Measurements from ENCODE around the gene INHBE. TPM values are rescaled to one million over a fixed set of nuclear protein-coding genes. Genes with fewer than 3 reads are reported as not detected.
A peak's percentile ranks its signal among the peaks of the same experiment; 100 is the strongest.
"Not testable (repeated sequence)": the region's sequence is repeated elsewhere in the genome, so short reads cannot be mapped to it uniquely, and the experiment has no call there.

INHBE gene
- total RNA-seq, 1 donor from 2014 or later, result not detected

DNA sequence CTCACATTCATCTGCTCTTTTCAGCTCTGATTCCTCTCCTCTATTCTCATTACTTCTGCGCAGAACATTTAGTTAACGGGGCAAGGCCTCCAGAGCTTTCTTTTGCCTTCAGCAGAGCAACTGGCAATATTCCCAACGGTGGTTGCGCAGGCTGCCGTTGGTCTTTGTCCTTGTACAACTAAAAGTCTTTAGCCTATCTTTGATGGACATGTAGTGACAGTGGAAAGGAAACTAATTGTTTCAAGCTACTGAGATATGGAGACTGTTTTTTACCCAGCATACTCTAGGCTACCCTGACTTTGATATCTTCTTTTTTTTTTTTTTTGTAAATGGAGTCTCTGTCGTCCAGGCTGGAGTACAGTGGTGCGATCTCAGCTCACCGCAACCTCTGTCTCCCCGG is 36.9 kb upstream of the INHBE start:
- TF ChIP-seq, protein P1, sequence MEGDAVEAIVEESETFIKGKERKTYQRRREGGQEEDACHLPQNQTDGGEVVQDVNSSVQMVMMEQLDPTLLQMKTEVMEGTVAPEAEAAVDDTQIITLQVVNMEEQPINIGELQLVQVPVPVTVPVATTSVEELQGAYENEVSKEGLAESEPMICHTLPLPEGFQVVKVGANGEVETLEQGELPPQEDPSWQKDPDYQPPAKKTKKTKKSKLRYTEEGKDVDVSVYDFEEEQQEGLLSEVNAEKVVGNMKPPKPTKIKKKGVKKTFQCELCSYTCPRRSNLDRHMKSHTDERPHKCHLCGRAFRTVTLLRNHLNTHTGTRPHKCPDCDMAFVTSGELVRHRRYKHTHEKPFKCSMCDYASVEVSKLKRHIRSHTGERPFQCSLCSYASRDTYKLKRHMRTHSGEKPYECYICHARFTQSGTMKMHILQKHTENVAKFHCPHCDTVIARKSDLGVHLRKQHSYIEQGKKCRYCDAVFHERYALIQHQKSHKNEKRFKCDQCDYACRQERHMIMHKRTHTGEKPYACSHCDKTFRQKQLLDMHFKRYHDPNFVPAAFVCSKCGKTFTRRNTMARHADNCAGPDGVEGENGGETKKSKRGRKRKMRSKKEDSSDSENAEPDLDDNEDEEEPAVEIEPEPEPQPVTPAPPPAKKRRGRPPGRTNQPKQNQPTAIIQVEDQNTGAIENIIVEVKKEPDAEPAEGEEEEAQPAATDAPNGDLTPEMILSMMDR (IDR thresholded peaks at IDR 0.05; ENCODE audit: borderline replicate concordance), result no peak
- H3K27ac ChIP-seq (replicated peaks), result peak overlapping the region; percentile 40
- no peaks in the 10 kb centered on the region for H3K27me3 ChIP-seq (ENCODE audit: low read depth)
- H3K9me3 ChIP-seq (replicated peaks), result no peaks in the 10 kb centered on the region
- peaks cover 9% of the 10 kb centered on the region for H3K36me3 ChIP-seq
- no peak overlapping the region for H3K4me3 ChIP-seq
- intact Hi-C loops (cut with micrococcal nuclease), result loop anchor here (2.0 kb wide), 1 partner anchor 27 kb away; no protein-coding TSS in a partner anchor
- no peak for DNase-seq
- peaks cover 32% of the 10 kb centered on the region for H3K4me1 ChIP-seq

DNA sequence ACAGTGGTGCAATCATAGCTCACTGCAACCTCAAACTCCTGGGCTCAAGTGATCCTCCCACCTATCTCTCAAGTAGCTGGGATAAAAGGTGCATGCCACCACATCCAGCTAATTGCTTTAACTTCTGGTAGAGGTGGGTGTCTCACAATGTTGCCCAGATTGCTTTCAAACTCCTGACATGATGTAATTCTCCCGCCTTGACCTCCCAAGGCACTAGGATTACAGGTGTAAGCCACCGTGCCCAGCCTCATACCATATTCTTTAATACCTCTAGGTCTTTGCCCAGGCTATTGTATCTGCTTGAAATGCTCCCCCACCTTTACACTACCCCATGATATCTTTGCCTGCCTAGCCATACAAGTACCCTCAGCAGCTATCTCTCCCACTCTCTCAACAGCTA is 35.6 kb upstream of the INHBE start:
- Histone ChIP-seq H3K4me3 (no peak overlapping the region), H3K27me3 (ENCODE audit: low read depth) (no peaks in the 10 kb centered on the region), H3K36me3 (peaks cover 9% of the 10 kb centered on the region), H3K4me1 (peaks cover 32% of the 10 kb centered on the region), H3K9me3 (replicated peaks) (no peaks in the 10 kb centered on the region), H3K27ac (replicated peaks) (no peak overlapping the region)
- intact Hi-C loops (cut with micrococcal nuclease), result loop anchor here (2.0 kb wide), 1 partner anchor 29 kb away; no protein-coding TSS in a partner anchor
- DNase-seq, result no peak
- TF ChIP-seq, protein P1 (IDR thresholded peaks at IDR 0.05; ENCODE audit: borderline replicate concordance), result no peak

DNA sequence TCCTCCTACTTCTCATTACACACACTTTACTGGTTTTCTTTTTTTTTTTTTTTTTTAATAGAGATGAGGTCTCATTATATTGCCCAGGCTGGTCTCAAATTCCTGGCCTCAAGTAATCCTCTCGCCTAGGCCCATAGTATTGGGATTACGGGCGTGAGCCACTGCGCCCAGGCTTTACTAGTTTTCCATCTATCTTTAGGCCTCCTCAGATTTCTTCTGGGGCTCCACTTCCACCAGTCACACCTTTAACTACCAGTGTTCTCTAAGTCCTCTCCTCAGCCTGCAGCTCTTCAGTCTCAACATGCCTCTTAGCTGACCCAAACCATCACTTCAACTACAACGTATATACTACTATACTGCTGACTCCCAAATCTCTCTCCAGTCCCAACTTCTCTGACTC is 34.6 kb upstream of the INHBE start:
- Histone ChIP-seq H3K4me3 (no peak overlapping the region), H3K27me3 (ENCODE audit: low read depth) (no peaks in the 10 kb centered on the region), H3K4me1 (peaks cover 25% of the 10 kb centered on the region), H3K27ac (replicated peaks) (no peak overlapping the region), H3K9me3 (replicated peaks) (no peaks in the 10 kb centered on the region), H3K36me3 (peaks cover 10% of the 10 kb centered on the region)
- DNase-seq, result no peak
- intact Hi-C loops (cut with micrococcal nuclease), result no loop called here
- TF ChIP-seq, protein P1 (IDR thresholded peaks at IDR 0.05; ENCODE audit: borderline replicate concordance), result no peak

DNA sequence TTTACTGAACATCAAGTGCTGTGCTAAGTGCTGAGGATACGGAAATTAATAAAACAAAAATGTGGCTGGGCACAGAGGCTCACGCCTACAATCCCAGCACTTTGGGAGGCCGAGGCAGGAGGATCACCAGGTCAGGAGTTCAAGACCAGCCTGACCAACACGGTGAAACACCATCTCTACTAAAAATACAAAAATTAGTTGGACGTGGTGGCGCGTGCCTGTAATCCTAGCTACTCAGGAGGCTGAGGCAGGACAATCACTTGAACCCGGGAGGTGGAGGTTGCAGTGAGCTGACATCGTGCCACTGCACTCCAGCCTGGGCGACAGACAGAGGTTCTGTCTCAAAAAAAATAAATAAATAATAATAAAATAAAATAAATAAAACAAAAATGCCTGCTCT is 28.2 kb upstream of the INHBE start:
- H3K4me1 ChIP-seq, result peaks cover 22% of the 10 kb centered on the region
- H3K36me3 ChIP-seq; DNase-seq; H3K27me3 ChIP-seq (ENCODE audit: low read depth); H3K4me3 ChIP-seq; H3K9me3 ChIP-seq (replicated peaks); H3K27ac ChIP-seq (replicated peaks); intact Hi-C loops (cut with micrococcal nuclease): not testable (repeated sequence)

DNA sequence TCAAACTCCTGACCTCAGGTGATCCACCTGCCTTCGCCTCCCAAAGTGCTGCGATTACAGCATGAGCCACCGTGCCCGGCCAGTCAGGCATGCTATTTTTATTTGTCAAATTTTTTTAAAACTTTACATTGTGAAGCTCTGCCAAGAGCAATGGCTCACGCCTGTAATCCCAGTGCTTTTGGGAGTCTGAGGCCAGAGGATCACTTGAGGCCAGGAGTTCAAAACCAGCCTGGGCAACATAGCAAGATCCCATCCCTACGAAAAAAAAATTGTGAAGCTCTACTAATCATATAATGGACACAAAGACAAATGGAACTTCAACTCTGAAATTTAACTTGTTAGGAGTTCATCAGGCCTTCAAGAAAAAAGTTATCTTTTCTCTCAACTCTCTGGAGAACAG is 26.1 kb upstream of the INHBE start:
- peak overlapping the region; percentile 96 for H3K27ac ChIP-seq (replicated peaks)
- peaks cover 22% of the 10 kb centered on the region for H3K4me1 ChIP-seq
- H3K36me3 ChIP-seq, result peaks cover 6% of the 10 kb centered on the region
- no peak overlapping the region for H3K4me3 ChIP-seq
- TF ChIP-seq, protein P1 (IDR thresholded peaks at IDR 0.05; ENCODE audit: borderline replicate concordance), result no peak
- DNase-seq, result no peak
- H3K9me3 ChIP-seq (replicated peaks), result no peaks in the 10 kb centered on the region
- no peaks in the 10 kb centered on the region for H3K27me3 ChIP-seq (ENCODE audit: low read depth)
- intact Hi-C loops (cut with micrococcal nuclease), result no loop called here

DNA sequence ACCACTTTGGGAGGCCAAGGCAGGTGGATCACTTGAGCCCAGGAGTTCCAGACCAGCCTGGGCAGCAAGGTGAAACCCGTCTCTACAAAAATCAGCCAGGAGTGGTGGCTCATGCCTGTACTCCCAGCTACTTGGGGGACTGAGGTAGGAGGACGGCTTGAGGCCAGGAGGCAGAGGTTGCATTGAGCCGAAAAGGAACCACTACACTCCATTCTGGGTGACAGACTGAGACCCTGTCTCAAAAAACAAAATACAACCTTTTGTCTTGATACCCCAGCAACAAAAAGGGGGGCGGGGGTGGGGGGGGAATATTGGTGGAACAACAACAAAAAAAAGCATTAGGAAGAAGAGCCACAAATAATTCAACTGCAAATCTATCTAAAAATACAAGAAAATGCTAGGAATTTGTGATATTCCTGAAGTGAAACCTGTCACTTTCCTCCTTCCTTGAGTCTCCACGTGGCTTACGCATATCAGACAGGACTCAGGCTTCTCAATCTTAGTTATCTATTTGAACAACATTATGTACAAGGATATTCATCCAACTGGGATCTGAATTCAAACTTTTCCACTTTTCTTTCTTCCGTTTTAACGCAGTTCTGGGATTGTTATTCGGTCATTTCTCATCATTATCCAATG is 25.5 kb upstream of the INHBE start:
- intact Hi-C loops (cut with micrococcal nuclease), result no loop called here
- Histone ChIP-seq H3K27ac (replicated peaks) (peak overlapping the region; percentile 96), H3K36me3 (peaks cover 6% of the 10 kb centered on the region), H3K9me3 (replicated peaks) (no peaks in the 10 kb centered on the region), H3K4me1 (peaks cover 22% of the 10 kb centered on the region), H3K27me3 (ENCODE audit: low read depth) (no peaks in the 10 kb centered on the region), H3K4me3 (peak overlapping the region; percentile 81)
- TF ChIP-seq, protein P1 (IDR thresholded peaks at IDR 0.05; ENCODE audit: borderline replicate concordance), result no peak
- no peak for DNase-seq

All from left ventricle myocardium inferior (tissue), 1 donor.